Uterus (tissue), 2 donors: ENCODE data around the gene KIF5A.

ENCODE experiments used
- CTCF ChIP-seq, 4 experiments: fragments of 200-600 bp in 2 of 4; fragments of 450-650 bp in 2 of 4; sonication (generic) in 2 of 4; IDR thresholded peaks; one replicate each; pipeline ENCODE4 v1.5.1; 2016 to 2019; ENCODE audit warnings: antibody characterized with exemption in 4 of 4, mild to moderate bottlenecking in 2 of 4, moderate library complexity in 1 of 4
- POLR2A ChIP-seq, 2 donors: fragments of 450-650 bp; IDR thresholded peaks; one replicate each; pipeline ENCODE4 v1.6.1; 2016; ENCODE audit warnings: antibody characterized with exemption in 2 of 2, mild to moderate bottlenecking in 1 of 2, moderate library complexity in 1 of 2

- no peak for TF ChIP-seq CTCF (IDR thresholded peaks at IDR 0.05)
- no peak for TF ChIP-seq POLR2A (IDR thresholded peaks at IDR 0.05)
Measured at GRCh38 chr12:57590479-57590863, 40.6 kb downstream of the KIF5A start.
